Activated B cell treated with CpG ODN at 0.5 μM for 24 hours (primary cell): ENCODE results near the gene GGPS1. TPM values are rescaled to one million over a fixed set of nuclear protein-coding genes. Genes with fewer than 3 reads are reported as not detected.

ENCODE experiments used
- ATAC-seq: fragments of 200-7000 bp; cut with Tn5 transposase; one replicate; pipeline ENCODE4 v1.10.0; 2021; ENCODE audit warnings: low read depth, mild to moderate bottlenecking, moderate library complexity
- CTCF ChIA-PET: fragments of 350-600 bp; sonication (Branson Sonifier 250); formaldehyde crosslinking; loops from one replicate; lab custom pipeline; 2021; ENCODE audit warnings: antibody characterized with exemption; lab: Charles Lee
- POLR2A ChIA-PET: fragments of 350-600 bp; sonication (Branson Sonifier 250); formaldehyde crosslinking; loops from one replicate; lab custom pipeline; 2021; ENCODE audit warnings: antibody characterized with exemption; lab: Charles Lee
- DNase-seq: peaks from one replicate; pipeline ENCODE4 v3.0.0; 2022
- H3K27ac Mint-ChIP-seq: one replicate; pipeline ENCODE4 v1.8.0; 2020; ENCODE audit warnings: mixed read lengths
- H3K27me3 Mint-ChIP-seq: one replicate; pipeline ENCODE4 v1.8.0; 2021; ENCODE audit warnings: mixed read lengths
- H3K36me3 Mint-ChIP-seq: one replicate; pipeline ENCODE4 v1.8.0; 2021; ENCODE audit warnings: low read depth, mixed read lengths
- H3K4me1 Mint-ChIP-seq: one replicate; pipeline ENCODE4 v1.8.0; 2021; ENCODE audit warnings: mixed read lengths
- H3K4me3 Mint-ChIP-seq: one replicate; pipeline ENCODE4 v1.8.0; 2020; ENCODE audit warnings: mild to moderate bottlenecking, mixed read lengths
- H3K9me3 Mint-ChIP-seq: one replicate; pipeline ENCODE4 v1.8.0; 2020; ENCODE audit warnings: mixed read lengths
- CTCF ChIP-seq: fragments of 200-600 bp; IDR thresholded peaks from one replicate; pipeline ENCODE4 v1.8.0; 2022; ENCODE audit warnings: antibody characterized with exemption, mild to moderate bottlenecking
- intact Hi-C: fragments of 100-400 bp; cut with micrococcal nuclease; formaldehyde crosslinking; loops from one replicate; pipeline ENCODE4 v1.15.1; 2024
- total RNA-seq: library from RNA; stranded (reverse); gene quantifications from 2 replicates; pipeline ENCODE4 v1.2.3, GENCODE V29; 2022

GGPS1 gene
- total RNA-seq, 1 donor from 2014 or later = 33.8 TPM

- POLR2A ChIA-PET = interaction anchor here (1.0 to 3.1 kb wide), 7 partner anchors 9 to 954 kb away, joined by 4 to 22 read pairs (median 6); partner anchors contain the start of genes B3GALNT2, COA6, RBM34 and TBCE
- H3K27me3 Mint-ChIP-seq = no peaks in the 10 kb centered on the region
- peaks cover 30% of the 10 kb centered on the region for H3K4me1 Mint-ChIP-seq
- no peaks in the 10 kb centered on the region for H3K9me3 Mint-ChIP-seq
- intact Hi-C loops = loop anchor here (1.0 to 5.0 kb wide), 12 partner anchors 29 to 1195 kb away; partner anchors contain the start of genes B3GALNT2, COA6, LGALS8 and LYST
- DNase-seq (peak; percentile 59), ATAC-seq (no peak)
- CTCF ChIA-PET = no interaction called here
- H3K4me3 Mint-ChIP-seq = peak within 1 kb of the TSS; percentile 98
- no peak for TF ChIP-seq CTCF
- H3K36me3 Mint-ChIP-seq = peaks cover 19% of the 10 kb centered on the region
- H3K27ac Mint-ChIP-seq = peak within 1 kb of the TSS; percentile 96
Observed at GRCh38 chr1:235327559-235328270, 655 bp upstream of the GGPS1 start, which contains the start of gene ARID4B. TSS of gene ARID4B (minus strand) at chr1:235328179. CDS start at chr1:235326919, 1,260 bp downstream.

- intact Hi-C loops = loop anchor here (1.0 to 5.0 kb wide), 8 partner anchors 76 to 1193 kb away; partner anchors contain the start of genes LGALS8, LYST, TARBP1 and TOMM20
- ChIA-PET POLR2A (interaction anchor here (0.6 to 3.1 kb wide), 5 partner anchors 10 to 169 kb away, joined by 3 to 22 read pairs (median 6); partner anchors contain the start of genes RBM34 and TBCE), CTCF (interaction anchor here (0.7 to 2.0 kb wide), 7 partner anchors 12 to 88 kb away, joined by 3 to 9 read pairs (median 4); no protein-coding TSS in a partner anchor)
- no peaks in the 10 kb centered on the region for H3K27me3 Mint-ChIP-seq
- no peak overlapping the region for H3K4me3 Mint-ChIP-seq
- H3K4me1 Mint-ChIP-seq = peaks cover 25% of the 10 kb centered on the region
- DNase-seq = peak; percentile 37
- no peaks in the 10 kb centered on the region for H3K9me3 Mint-ChIP-seq
- ATAC-seq = peak; percentile 15
- H3K36me3 Mint-ChIP-seq = peaks cover 15% of the 10 kb centered on the region
- H3K27ac Mint-ChIP-seq = no peak overlapping the region
- TF ChIP-seq CTCF = no peak
Observed at GRCh38 chr1:235329139-235329902, 951 bp downstream of the GGPS1 start.

DNA sequence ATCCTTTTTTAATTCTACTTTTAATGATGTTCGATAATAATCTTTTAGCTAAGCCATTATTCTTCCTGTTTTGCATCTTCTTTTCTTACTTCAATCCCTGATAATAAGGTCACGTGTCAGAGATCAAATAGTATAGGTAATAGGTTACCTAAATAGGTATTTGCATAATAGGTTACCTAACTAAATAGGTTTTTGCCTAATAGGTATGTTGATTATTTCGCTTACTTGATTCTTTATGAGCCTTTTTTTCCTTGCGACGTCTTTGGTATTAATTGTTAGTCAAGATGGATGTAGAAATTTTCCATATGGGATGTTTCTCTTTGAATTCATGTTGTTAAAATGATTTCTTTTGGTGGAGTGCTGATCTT is 2.5 kb downstream of the GGPS1 start:
- H3K9me3 Mint-ChIP-seq = no peaks in the 10 kb centered on the region
- ChIA-PET CTCF (interaction anchor here (1.6 kb wide), 1 partner anchor 78 kb away, joined by 7 read pairs; no protein-coding TSS in a partner anchor), POLR2A (interaction anchor here (0.7 kb wide), 1 partner anchor 9 kb away, joined by 7 read pairs; no protein-coding TSS in a partner anchor)
- intact Hi-C loops = no loop called here
- peak overlapping the region; percentile 37 for H3K27ac Mint-ChIP-seq
- ATAC-seq (no peak), DNase-seq (no peak)
- H3K4me1 Mint-ChIP-seq = peaks cover 12% of the 10 kb centered on the region
- peaks cover 18% of the 10 kb centered on the region for H3K36me3 Mint-ChIP-seq
- no peak for TF ChIP-seq CTCF
- H3K4me3 Mint-ChIP-seq = peak overlapping the region; percentile 20
- no peaks in the 10 kb centered on the region for H3K27me3 Mint-ChIP-seq

DNA sequence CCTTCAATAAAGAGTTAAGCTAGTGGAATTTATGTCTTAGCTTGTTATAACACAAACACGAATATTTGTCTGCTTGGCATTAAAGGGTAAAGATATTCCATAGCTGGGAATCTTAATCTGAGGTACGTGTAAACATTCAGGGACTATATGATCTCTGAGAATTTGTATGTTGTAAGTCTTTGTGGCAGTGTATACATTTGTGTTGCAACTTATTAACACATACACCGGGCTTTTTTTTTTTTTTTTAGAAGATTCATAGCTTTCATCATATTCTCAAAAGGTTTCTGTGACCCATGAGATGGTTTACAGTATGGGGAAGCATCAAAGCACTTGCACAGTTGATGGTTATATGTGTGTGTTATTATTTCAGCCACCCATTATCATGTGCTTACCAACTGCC is 3.0 kb downstream of the GGPS1 start:
- ChIA-PET POLR2A (interaction anchor here (0.6 to 0.7 kb wide), 3 partner anchors 9 to 1328 kb away, joined by 3 to 7 read pairs (median 5); no protein-coding TSS in a partner anchor), CTCF (interaction anchor here (1.6 kb wide), 1 partner anchor 79 kb away, joined by 7 read pairs; no protein-coding TSS in a partner anchor)
- peak overlapping the region; percentile 20 for H3K4me3 Mint-ChIP-seq

More for the DNA sequence above, 3.0 kb downstream of the GGPS1 start:
- no peaks in the 10 kb centered on the region for H3K27me3 Mint-ChIP-seq
- H3K9me3 Mint-ChIP-seq = no peaks in the 10 kb centered on the region
- H3K4me1 Mint-ChIP-seq = peaks cover 8% of the 10 kb centered on the region
- DNase-seq = no peak
- peaks cover 19% of the 10 kb centered on the region for H3K36me3 Mint-ChIP-seq
- no peak for TF ChIP-seq CTCF
- no peak for ATAC-seq
- no peak overlapping the region for H3K27ac Mint-ChIP-seq
- intact Hi-C loops = no loop called here
